Measurements from ENCODE around the gene FOXN1. TPM values are rescaled to one million over a fixed set of nuclear protein-coding genes. Genes with fewer than 3 reads are reported as not detected.

The FOXN1 gene
- total RNA-seq, 1 experiment from 2014 or later, result not detected

DNA sequence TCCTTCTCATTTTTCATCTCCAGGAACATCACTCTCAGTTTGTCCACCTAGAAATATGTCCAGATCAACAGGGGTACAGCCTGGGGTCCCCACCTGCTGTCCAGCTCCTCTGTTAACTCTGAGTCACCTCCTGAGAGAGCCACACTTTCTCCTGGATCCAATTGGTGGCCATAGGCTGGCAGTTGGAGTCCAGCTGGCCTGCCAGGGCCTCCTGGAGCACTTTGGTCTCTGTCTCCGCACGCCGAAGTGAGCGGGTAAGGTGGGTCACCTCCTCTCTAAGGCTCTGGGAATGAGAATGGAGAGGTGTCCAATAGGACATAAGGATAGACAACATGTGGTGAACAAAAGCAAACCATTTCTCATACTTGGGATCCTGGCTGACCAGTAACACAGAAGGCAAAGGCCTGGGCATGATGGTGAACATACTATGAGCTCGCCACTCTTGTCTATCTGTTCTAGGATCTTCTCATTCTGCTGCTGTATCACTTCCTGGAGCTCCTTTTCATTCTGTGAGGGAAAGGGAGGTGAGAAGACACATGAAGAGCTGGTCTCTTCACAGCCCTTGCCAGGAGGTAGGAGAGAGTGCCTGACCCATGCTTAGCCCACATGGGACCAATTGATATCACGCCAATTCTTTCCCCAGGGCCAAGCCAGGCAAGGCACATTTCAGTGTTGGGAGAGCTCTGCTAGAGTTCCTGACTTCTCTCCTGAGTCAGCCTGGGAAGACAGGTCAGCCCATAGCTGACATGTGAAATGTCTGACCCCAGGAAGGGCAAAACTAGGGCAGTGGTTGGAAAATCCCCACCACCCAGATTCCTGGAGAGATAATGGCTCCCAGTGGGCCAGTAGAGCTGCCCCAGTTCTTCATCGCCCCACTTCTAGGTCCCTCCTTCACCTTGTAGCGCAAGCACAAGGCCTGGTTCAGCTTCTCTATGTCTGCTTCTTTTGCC, 72.4 kb downstream of the FOXN1 start:
- in situ Hi-C loops (cut with HindIII; ENCODE audit: low sequenced_read_pairs), result no loop called here
- no peak for DNase-seq (ENCODE audit: low spot score)

DNA sequence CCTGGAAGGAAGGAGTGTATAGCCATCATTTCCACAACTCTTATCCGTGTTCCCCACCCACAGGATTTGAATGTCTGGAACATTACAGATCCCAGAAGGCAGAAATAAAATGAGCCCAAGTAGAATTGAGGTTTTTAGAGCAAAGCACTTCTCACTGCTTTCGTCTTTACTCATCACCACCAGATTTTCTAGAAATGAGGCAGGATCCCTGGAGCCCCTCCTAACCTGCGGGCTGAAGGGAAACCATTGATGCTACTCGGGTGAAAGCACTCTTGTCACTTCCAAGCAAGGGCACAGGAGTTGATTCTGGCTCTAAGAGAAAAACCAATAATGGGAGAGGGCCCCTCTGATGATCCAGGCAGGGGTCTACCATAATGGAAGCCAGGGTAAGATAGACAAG, 73.4 kb downstream of the FOXN1 start:
- in situ Hi-C loops (cut with HindIII; ENCODE audit: low sequenced_read_pairs), result no loop called here

DNA sequence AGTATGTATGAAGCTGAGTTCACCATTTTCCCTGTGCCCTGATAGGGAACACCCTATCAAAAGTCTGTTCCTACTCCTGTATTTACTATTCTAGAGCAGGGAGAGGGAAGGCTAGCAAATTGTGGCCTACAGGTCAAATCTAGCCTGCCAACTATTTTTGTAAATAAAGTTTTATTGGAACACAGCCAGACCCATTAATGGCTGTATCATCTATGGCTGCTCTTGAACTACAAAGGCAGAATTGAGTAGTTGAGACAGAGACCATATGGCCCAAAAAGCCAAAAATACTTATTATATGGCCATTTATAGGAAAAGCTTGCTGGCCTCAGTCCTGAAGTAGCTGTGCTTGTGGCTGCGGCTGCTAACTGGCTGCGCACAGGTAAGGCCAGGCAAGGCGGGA, 74.8 kb downstream of the FOXN1 start:
- no peak for DNase-seq (ENCODE audit: low spot score)
- in situ Hi-C loops (cut with HindIII; ENCODE audit: low sequenced_read_pairs), result no loop called here

More for the DNA sequence above, 73.4 kb downstream of the FOXN1 start:
- DNase-seq (ENCODE audit: low spot score), result no peak

DNA sequence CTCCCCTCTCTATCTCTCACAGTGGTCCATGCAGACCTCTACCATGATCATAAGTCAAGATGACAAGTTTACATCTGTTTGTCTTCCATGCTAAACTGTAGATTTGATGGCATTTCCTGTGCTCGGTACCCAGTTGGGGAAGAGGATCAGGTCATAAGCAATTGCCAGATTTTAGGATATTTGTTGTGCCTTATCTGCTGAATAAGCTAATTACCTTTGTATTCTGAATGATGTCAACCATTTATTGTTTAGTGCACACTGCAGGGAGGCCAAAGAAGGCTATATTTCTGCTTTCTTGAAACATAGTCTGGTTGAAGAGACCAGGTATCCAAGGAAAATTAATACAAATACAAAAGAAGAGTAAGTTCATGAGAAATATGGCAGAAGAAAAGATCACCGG, 76.4 kb downstream of the FOXN1 start:
- no peak for DNase-seq (ENCODE audit: low spot score)
- in situ Hi-C loops (cut with HindIII; ENCODE audit: low sequenced_read_pairs), result no loop called here

DNA sequence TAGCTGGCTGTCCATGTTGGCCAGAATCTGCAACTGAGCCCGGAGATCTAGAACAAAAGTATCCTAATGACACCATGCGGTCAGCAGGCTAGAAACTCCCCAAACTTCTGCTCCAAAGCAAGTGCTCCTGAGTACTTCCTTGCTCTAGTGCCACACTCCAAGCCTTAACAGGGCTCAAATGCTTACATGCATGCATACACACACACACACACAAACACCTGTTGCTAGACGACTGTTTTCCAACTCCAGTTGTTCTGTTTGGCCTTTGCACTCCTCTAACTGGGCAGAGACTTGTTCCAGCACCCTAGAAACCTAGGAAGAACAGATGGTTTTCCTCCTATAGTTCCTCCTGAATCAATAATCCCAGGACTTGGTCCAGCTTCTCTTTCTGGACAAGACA, 78.3 kb downstream of the FOXN1 start:
- in situ Hi-C loops (cut with HindIII; ENCODE audit: low sequenced_read_pairs), result no loop called here

DNA sequence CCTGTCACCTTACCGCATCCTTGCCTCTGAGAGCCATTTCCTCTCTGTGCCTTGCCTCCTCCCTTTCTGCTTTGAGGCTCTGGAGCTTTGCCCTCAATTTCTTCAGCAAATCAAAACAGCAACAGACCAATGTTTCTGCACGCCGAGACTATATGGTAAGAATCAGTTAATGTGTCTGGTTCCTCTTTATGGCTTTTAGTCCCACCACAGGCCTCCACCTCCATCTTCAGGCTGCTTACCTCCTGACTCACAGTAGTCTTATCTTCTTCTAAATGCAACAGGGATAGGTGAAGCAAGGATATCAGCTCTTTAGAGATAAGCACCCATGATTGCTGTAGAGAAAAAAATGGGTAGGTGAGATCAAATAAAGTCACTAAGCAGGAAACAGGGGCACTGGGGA, 79.7 kb downstream of the FOXN1 start:
- no peak for DNase-seq (ENCODE audit: low spot score)
- in situ Hi-C loops (cut with HindIII; ENCODE audit: low sequenced_read_pairs), result no loop called here

More for the DNA sequence above, 78.3 kb downstream of the FOXN1 start:
- no peak for DNase-seq (ENCODE audit: low spot score)

Other genes starting within 250 kb of the FOXN1 start
- 69.0 and 96.3 TPM in 2 replicates for gene TMEM97, start 187.1 kb upstream of the FOXN1 start, total RNA-seq (2014; rRNA removed; shearing (Covaris generic))
- gene IFT20, start 170.9 kb upstream of the FOXN1 start, total RNA-seq (2014; rRNA removed; shearing (Covaris generic)), result 21.5 and 29.1 TPM in 2 replicates
- 25.3 and 27.7 TPM in 2 replicates for gene TNFAIP1, start 170.6 kb upstream of the FOXN1 start, total RNA-seq (2014; rRNA removed; shearing (Covaris generic))
- gene POLDIP2, start 148.8 kb upstream of the FOXN1 start, total RNA-seq (2014; rRNA removed; shearing (Covaris generic)), result 200 and 227 TPM in 2 replicates
- not detected in 2 replicates for gene SEBOX, start 141.1 kb upstream of the FOXN1 start, total RNA-seq (2014; rRNA removed; shearing (Covaris generic))
- gene VTN, start 136.0 kb upstream of the FOXN1 start, total RNA-seq (2014; rRNA removed; shearing (Covaris generic)), result 12.4 and 13.1 TPM in 2 replicates
- 18.6 and 20.4 TPM in 2 replicates for gene SARM1, start 134.7 kb upstream of the FOXN1 start, total RNA-seq (2014; rRNA removed; shearing (Covaris generic))
- 33.6 and 44.7 TPM in 2 replicates for gene SLC46A1, start 100.1 kb upstream of the FOXN1 start, total RNA-seq (2014; rRNA removed; shearing (Covaris generic))
- gene SLC13A2, start 32.7 kb upstream of the FOXN1 start, total RNA-seq (2014; rRNA removed; shearing (Covaris generic)), result not detected in 2 replicates
- gene UNC119, start 46.3 kb downstream of the FOXN1 start, total RNA-seq (2014; rRNA removed; shearing (Covaris generic)), result 59.0 and 60.4 TPM in 2 replicates
- gene PIGS, start 65.2 kb downstream of the FOXN1 start, total RNA-seq (2014; rRNA removed; shearing (Covaris generic)), result 50.8 and 64.4 TPM in 2 replicates
- gene ALDOC, start 70.5 kb downstream of the FOXN1 start, total RNA-seq (2014; rRNA removed; shearing (Covaris generic)), result 34.5 and 49.8 TPM in 2 replicates
- gene SPAG5, start 92.7 kb downstream of the FOXN1 start, total RNA-seq (2014; rRNA removed; shearing (Covaris generic)), result 78.8 and 91.2 TPM in 2 replicates
- 1.3 and 2.7 TPM in 2 replicates for gene RSKR, start 107.8 kb downstream of the FOXN1 start, total RNA-seq (2014; rRNA removed; shearing (Covaris generic))
- gene BLTP2, start 138.8 kb downstream of the FOXN1 start, total RNA-seq (2014; rRNA removed; shearing (Covaris generic)), result 77.8 and 137 TPM in 2 replicates
- gene SDF2, start 155.6 kb downstream of the FOXN1 start, total RNA-seq (2014; rRNA removed; shearing (Covaris generic)), result 57.7 and 73.3 TPM in 2 replicates
- 24.4 and 43.0 TPM in 2 replicates for gene SUPT6H, start 155.9 kb downstream of the FOXN1 start, total RNA-seq (2014; rRNA removed; shearing (Covaris generic))
- gene PROCA1, start 205.5 kb downstream of the FOXN1 start, total RNA-seq (2014; rRNA removed; shearing (Covaris generic)), result 2.4 and 17.2 TPM in 2 replicates
- gene RAB34, start 211.5 kb downstream of the FOXN1 start, total RNA-seq (2014; rRNA removed; shearing (Covaris generic)), result 373 TPM in 2 replicates
- 1,133 and 1,289 TPM in 2 replicates for gene RPL23A, start 213.6 kb downstream of the FOXN1 start, total RNA-seq (2014; rRNA removed; shearing (Covaris generic))
- gene TLCD1, start 219.9 kb downstream of the FOXN1 start, total RNA-seq (2014; rRNA removed; shearing (Covaris generic)), result 9.2 and 12.1 TPM in 2 replicates
- gene NEK8, start 222.4 kb downstream of the FOXN1 start, total RNA-seq (2014; rRNA removed; shearing (Covaris generic)), result 10.2 and 15.1 TPM in 2 replicates
- gene TRAF4, start 237.7 kb downstream of the FOXN1 start, total RNA-seq (2014; rRNA removed; shearing (Covaris generic)), result 51.8 and 69.0 TPM in 2 replicates

Data from G401 (cell line).